Articular chondrocyte of knee joint (primary cell): ENCODE data around the gene NUP205. TPM values are rescaled to one million over a fixed set of nuclear protein-coding genes. Genes with fewer than 3 reads are reported as not detected.

ENCODE experiments used
- small RNA-seq: library from RNA; depleted of rRNA; stranded (forward); fragments of <200 nt; gene quantifications from one replicate; pipeline ENCODE3, GENCODE V24; 2012
- total RNA-seq: library from RNA; depleted of rRNA; stranded (reverse); fragments of >200 nt; gene quantifications from 2 replicates; pipeline ENCODE4 v1.2.3, GENCODE V29; 2012

NUP205 gene, protein sequence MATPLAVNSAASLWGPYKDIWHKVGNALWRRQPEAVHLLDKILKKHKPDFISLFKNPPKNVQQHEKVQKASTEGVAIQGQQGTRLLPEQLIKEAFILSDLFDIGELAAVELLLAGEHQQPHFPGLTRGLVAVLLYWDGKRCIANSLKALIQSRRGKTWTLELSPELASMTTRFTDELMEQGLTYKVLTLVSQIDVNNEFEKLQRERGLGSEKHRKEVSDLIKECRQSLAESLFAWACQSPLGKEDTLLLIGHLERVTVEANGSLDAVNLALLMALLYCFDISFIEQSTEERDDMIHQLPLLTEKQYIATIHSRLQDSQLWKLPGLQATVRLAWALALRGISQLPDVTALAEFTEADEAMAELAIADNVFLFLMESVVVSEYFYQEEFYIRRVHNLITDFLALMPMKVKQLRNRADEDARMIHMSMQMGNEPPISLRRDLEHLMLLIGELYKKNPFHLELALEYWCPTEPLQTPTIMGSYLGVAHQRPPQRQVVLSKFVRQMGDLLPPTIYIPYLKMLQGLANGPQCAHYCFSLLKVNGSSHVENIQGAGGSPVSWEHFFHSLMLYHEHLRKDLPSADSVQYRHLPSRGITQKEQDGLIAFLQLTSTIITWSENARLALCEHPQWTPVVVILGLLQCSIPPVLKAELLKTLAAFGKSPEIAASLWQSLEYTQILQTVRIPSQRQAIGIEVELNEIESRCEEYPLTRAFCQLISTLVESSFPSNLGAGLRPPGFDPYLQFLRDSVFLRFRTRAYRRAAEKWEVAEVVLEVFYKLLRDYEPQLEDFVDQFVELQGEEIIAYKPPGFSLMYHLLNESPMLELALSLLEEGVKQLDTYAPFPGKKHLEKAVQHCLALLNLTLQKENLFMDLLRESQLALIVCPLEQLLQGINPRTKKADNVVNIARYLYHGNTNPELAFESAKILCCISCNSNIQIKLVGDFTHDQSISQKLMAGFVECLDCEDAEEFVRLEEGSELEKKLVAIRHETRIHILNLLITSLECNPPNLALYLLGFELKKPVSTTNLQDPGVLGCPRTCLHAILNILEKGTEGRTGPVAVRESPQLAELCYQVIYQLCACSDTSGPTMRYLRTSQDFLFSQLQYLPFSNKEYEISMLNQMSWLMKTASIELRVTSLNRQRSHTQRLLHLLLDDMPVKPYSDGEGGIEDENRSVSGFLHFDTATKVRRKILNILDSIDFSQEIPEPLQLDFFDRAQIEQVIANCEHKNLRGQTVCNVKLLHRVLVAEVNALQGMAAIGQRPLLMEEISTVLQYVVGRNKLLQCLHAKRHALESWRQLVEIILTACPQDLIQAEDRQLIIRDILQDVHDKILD (N-terminal part only)
- total RNA-seq = 35.4 and 37.4 TPM in 2 replicates

DNA sequence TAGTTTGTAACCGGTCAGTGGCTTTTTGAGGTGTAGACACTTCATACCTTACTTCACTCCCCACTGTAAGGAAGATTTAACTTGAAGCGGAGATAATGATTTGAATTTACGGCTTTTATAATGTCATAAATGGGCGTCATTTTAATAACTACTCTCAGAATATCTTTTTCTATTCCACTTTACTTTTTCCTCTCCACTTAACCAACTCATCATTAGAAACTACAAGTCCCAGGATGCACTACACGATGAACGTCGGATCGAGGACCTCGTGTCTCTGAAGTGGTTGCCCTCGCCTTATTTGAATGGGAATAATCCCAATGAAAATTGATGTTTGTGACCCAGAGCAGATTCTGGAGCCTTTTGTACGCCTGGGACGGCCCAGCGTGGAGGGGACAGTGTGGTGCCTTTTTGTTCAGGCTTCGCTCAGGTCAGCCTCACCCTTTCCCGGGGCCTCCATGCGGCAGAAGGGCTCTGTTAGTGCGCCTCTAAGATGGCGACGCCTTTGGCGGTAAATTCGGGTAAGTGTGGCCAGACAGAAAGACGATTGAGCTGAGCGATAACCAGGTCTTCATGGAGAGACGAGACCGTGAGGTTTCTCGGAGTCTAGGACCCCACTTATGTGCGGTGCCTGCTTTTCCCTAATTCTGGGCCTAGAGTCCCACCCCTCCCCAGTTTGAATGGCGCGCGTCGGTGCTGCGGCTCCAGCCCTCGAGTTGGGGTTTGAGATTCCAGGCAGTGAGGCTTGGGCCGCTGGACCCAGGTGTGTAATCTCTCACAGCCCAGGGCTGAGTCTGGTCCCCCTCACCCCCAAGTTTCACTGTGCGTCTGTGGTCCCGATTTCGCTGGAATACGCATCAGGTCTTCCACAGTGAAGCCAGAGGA, at the start of gene NUP205:
Gene NUP205 (plus strand): TSS at position 463 of the 882 bp plus-strand sequence. CDS start 28 bp downstream, at position 491.

DNA sequence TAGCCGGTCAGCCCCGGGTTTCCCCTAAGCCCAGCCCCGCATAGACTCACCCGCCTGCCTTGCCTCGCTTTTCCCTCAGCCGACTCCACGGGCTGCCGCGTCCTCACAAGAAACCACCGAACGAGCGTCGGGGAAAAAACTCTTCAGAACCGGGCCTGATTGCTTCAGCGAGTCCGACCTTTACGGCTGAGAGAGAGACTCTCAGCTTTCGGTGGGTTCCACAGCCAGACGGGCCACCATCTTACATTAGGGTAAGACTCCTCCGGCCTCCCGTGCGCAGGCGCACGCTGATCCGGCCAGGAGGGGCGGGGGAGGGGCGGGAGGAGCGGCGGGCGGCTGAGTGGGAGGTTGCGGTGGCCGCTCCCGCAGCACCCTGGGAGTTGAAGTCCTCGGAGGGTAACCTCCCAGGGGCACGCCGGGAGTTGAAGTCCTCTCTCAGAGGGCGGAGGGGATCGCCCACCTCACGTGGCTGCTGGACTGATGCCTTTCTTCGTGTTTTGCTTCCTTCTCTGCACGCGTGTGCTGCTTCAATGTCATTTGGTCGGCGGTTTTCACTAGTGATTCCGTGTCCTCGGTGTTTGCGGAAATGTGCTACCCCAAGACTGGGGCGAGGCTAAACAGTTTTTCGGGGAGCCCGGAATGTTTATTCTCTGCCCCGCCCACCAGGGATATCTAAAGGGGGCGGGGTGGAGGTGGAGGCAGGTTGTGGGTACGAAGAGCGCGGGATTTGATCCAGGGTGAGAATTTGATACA, 47.7 kb upstream of the NUP205 start, which contains the start of gene CNOT4:
Gene CNOT4 (minus strand): TSS at position 264 of the 753 bp plus-strand sequence. CDS start 71,771 bp downstream, outside the sequence.

DNA sequence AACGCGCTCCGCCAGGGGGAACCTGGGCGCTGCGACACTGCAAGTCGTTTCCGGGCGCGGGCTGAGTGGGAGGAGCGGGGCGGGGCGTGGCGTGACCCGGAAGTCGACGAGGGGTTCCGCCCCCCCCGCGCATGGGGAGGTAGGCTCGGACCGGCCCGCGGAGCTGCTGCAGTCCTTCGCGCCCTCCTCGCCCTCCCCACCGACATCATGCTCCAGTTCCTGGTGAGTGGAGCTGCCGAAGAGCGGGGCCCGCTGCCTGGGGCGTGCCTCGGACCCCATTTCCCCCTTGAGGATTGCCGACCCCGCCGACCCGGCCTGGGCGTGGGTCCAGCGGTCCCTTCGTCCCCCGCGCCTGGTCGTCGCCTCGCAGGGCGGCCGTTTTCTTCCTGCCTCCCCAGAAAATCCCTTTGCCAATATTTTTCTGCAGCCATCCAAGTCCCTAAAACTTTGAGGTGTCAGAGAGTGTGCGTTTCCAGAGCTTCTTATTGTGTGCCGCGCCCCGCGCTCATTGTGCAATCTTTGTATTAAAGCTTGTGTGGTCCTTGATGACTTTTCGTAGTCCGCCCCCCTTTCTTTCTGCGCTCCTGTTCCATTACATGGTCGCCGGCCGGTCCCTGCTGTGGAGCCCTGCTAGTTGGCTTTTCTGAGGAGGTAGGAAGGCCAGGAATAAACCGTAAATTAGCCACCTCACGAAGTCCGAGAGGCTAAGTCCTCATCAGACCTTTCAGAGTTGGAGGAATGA, 104.8 kb downstream of the NUP205 start, which contains the start of gene STMP1:
Gene STMP1 (plus strand): TSS at position 142 of the 742 bp plus-strand sequence.

Small RNAs within 50 kb of the gene (small RNA-seq; reads per million reads assigned to genes)
- gene RNU6-1154P = not detected

Other genes with a start within 250 kb of the NUP205 start
- gene CNOT4, start 47.8 kb upstream of the NUP205 start, total RNA-seq = 20.0 and 21.5 TPM in 2 replicates
- 27.6 and 35.9 TPM in 2 replicates for gene STMP1, start 104.6 kb downstream of the NUP205 start, total RNA-seq
- gene SLC13A4, start 170.3 kb downstream of the NUP205 start, total RNA-seq = 0.76 and 1.4 TPM in 2 replicates
- 53.3 and 53.4 TPM in 2 replicates for gene FAM180A, start 190.9 kb downstream of the NUP205 start, total RNA-seq